Mesenteric fat pad (tissue), 1 donor: Measurements from ENCODE around the gene NEURL1. TPM values are rescaled to one million over a fixed set of nuclear protein-coding genes. Genes with fewer than 3 reads are reported as not detected.
"Not testable (repeated sequence)": the region's sequence is repeated elsewhere in the genome, so short reads cannot be mapped to it uniquely, and the experiment has no call there.

ENCODE experiments used
- DNase-seq: peaks from one replicate; pipeline ENCODE4 v3.0.0-alpha.2; 2020; ENCODE audit warnings: low spot score
- total RNA-seq: library from RNA; stranded (reverse); fragmentation: NEBNext Ultra II Directional; extraction: Animal tissue kit (Norgen Biotek cat#: 25700); gene quantifications from one replicate; pipeline ENCODE4 v1.2.1, GENCODE V29; 2021
- donor health status: DM: yes; HTN: yes; CAD: no.

Gene NEURL1
- total RNA-seq, 1 donor from 2014 or later = 0.13 TPM

- DNase-seq = no peak
These were observed 109.9 kb downstream of the NEURL1 start for GRCh38 chr10:103603382-103603781.

- DNase-seq = no peak
These were observed 112.0 kb downstream of the NEURL1 start for GRCh38 chr10:103605359-103606096.

DNA sequence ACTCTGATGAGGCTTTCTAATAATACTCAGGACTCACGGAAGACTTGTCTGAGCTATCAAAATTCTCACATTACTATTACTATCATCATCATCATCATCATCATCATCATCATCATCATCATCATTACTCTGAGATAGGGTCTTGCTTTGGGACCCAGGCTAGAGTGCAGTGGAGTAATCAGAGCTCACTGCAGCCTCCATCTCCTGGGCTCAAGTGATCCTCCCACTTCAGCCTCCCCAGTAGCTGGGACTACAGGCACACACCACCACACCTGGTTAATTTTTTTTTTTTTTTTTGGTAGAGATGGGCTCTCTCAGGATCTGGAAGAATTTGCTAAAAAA lies 112.6 kb downstream of the NEURL1 start:
- DNase-seq = not testable (repeated sequence)

DNA sequence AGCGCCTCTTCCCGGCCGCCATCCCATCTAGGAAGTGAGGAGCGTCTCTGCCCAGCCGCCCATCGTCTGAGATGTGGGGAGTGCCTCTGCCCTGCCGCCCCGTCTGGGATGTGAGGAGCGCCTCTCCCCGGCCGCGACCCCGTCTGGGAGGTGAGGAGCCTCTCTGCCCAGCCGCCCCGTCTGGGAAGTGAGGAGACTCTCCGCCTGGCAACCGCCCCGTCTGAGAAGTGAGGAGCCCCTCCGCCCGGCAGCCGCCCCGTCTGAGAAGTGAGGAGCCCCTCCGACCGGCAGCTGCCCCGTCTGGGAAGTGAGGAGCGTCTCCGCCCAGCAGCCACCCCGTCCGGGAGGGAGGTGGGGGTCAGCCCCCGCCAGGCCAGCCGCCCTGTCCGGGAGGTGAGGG lies 113.5 kb downstream of the NEURL1 start:
- not testable (repeated sequence) for DNase-seq

DNA sequence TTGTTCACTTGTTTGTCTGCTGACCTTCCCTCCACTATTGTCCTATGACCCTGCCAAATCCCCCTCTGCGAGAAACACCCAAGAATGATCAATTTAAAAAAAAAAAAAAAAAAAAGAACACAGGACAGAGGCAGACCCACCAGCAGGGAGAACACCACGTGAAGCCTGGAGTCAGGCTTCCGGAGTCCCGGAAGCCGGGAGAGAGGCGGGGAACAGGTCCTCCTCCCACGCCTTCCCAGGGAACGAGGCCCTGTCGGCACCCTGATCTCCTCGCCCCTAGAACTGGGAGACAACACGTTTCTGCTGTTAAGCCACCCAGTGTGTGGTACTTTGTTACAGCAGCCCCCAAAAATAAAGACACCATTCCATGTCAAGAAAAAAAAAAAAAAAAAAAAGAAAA lies 114.6 kb downstream of the NEURL1 start:
- DNase-seq = not testable (repeated sequence)

DNA sequence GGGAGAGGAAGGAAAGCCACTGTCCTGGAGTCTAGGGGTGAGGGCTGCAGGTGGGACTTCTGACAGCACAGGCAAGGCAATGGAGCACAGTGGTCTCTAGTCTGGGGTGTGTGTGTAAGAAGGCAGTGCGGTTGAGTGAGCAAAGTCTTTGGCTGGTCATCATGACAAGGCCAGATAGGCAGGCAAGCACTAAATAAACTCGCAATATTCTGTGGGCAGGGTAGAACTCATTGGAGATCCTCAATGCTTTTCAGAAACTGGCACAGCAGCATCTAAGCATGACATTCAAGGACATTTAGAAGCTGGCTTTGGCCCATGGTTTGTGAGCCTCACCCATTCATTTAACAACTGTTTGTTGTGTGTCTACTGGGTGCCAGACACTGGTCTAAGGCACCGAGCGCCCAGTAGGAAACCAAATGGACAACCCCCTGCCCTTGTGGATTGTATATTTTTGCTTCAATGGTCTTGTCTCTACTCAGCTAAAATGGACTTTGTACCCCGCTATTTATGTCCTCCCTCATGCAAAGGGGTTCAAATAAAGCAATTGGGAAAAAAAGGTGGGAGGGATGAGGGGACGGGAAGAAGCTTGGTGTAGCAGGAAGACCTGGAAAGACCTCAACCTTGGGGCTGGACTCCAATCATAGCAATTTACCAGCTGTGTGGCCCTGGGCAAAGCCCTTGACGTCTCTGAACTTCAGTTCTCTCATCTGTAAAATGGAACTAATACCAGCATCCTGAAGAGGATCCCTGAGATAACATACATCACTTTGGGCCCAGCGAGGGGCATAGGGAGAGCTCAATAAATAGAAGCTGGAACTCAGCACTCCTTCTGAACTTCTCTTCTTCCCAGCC lies 116.0 kb downstream of the NEURL1 start:
- DNase-seq = no peak

DNA sequence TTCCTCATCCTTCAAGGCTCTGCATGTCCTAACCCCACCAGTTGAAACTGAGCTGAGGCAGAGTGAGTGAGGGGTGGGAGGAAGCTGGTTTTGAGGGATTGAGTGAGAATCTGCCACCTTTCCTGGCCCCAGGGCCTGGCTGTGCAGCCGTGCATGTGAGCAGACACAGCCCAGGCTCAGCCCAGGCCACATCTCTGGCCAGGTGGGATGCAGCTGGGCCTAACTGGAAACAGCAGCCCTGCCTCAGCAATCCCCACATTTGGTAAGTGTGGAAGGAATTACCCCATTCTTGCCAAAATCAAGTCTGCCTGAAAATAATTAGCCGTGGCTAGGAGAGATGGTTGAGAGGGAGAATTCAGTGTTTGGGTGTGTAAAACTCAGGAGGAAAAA lies 116.6 kb downstream of the NEURL1 start:
- no peak for DNase-seq

GRCh38 chr10:103610921-103611511 lies 117.5 kb downstream of the NEURL1 start:
- no peak for DNase-seq

- no peak for DNase-seq
These were observed 119.2 kb downstream of the NEURL1 start for GRCh38 chr10:103612462-103613365.

- no peak for DNase-seq
These were observed 120.1 kb downstream of the NEURL1 start for GRCh38 chr10:103613616-103614015.

DNA sequence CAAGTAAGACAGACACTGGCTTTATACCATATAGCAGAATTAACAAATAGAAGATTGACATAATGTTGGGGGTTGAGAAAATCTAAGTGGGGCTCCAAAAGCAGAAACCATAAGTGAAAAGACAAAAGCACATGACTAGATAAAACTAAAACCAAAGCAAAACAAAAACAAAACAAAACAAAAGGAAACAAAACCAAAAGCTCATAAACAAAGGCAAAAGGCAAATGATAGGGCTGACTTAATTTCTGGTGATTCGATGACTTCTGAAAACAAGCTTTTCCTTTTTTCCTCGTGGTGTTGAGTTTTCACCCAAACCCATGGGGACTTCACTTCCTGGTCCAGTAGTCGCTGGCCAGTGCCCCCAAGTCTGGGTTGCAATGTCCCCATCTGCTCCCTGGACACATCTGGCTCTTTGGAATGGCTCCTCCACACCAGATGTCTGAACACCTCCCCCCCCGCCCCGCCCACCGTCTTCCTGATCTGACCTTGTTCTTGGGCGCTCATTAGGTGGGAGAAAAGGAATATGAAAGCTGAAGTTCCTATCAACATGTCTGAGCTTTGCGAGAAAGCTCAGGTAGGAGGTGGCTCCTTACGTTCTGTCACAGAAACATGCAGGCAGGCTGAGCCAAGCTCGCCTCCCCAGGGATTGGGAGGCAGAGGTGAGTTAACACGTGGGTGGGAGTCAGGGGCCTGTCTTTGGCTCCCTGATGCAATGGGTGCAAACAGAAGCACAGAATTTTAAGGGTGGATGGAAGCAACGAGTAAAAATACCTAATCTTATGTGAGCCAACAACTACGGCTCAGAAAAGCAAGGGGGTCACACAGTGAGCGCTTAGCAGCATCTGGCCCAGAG lies 121.0 kb downstream of the NEURL1 start:
- DNase-seq = no peak

DNA sequence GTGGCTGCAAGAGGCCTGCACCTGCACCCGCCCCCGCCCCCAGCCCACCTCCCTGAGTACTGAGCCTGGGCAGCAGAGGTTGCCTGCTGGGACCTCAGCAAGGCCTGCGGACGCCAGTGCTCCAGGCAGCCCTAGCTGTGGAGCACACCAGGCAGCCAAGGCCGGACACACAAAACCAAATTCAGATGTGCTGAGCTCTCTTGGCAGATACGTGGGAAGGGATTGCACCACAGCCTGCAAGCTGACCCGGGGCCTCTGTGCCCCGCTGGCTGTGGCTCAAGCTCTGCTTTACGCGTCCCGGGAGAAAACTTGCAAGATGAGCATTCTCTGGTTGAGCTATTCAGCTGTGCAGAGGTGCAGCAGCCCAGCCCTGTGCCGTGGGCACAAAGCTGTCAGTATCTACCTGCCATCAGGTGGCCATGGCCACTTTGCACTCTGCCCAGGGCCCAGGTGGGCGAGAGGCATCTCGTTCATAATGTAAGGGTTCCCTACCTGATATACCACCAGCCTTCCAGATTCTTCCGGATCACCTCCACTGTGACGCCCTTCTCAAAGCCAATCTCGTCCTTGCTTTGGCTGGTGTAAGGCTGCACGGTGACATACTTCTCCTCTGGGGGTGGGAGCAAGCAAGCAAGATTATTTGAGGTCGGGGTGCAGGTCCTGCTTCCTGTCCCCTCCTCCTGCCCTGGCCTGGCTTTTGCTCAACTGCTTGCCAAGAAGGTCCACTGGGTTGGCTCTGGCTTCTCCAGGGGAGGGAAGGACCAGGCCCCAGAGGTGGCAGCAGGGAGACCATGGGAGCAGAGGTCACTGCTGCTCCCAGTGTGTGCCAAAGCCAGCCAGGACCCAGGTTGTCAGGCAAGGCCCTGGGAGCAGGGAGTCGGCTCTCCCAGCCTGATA lies 123.4 kb downstream of the NEURL1 start:
- no peak for DNase-seq

GRCh38 chr10:103617602-103618385 lies 124.3 kb downstream of the NEURL1 start:
- DNase-seq = no peak

DNA sequence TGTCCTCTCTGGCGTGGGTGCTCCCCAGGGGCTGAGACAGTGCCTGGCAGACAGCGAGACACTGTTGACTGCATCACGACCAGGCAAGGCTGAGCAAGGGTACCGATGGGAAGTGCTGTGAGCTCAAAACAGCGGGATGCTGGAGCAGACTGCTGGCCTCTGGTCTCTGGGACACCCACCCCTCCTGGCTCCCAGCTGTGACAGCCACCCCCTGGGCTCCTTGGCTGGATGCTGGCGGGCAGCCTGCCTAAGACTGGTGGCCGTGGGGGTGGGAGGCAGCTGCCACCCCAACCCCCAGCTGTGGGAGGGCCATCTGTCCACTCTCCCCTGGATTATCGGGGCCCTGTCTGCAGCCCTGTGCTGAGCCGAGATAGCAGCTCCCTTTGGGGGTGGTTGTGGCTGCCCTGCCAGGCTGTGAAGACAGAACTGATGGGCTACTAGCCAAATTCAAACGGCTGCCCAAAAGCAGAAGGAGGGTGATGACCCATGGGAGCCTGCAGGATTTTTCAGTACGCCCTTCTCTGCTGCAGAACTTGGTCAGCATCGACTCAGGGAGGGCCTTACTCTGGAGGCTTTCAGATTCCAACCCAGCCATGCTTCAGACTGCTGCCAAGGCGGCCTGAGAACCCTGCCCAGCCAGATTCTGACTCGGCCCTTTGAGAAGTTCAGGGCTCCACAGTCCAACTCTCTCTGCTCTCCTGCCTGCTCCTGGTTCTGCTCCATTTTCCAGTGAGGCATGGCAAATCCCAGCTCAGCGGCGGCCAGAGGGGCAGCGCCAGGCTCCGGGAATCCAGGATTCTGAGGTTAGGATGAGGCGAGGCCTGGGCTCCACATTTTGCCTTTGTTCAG lies 125.3 kb downstream of the NEURL1 start:
- no peak for DNase-seq

DNA sequence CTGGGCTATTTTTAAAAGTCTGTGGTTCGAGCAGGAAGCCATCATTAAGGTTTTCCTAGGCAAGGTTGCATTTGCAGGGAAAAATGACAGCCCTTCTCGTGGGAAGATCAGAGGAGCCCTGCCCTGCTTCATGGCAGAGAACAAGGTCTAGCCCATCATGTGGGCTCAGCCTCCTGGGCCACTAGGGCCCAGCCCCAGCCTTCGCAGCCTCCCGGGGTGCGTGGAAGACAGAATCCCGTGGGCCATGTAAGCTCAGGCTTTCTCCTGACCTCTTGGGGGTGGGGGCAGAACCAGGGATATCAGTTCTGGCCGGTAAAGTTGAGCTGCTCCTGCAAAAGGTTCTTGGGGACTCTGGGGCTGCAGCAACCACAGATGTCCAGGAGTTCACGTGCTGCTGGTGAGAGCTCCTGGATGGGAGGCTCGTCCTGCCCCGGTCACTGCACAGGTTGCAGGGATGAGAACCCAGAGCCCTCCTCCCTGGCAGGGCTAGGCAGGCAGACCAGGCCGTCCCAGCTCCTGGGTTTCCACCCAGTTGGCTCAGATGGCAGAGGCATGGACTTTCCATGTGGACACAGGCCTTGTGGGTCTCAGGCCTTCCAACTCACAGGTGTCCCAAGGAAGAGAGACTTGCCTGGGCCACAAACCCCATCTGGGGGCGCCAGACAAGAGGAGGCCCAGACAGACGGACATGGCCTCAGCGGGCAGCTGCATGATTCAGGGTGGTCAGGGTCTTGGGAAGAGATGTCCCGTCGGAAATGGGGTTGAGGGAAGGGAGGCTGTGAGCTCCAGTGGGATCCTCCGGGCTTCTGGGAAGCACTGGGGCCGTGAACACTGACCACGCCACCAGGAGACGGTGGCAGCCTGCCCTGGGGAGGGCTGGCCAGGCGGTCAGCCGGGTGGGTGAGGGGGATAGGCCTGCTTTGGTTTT lies 126.2 kb downstream of the NEURL1 start:
- no peak for DNase-seq

GRCh38 chr10:103620352-103620740 lies 126.8 kb downstream of the NEURL1 start:
- DNase-seq = no peak
